Activated naive CD8-positive, alpha-beta T cell (primary cell): Measurements from ENCODE around the gene GTF2A1L.
A peak's percentile ranks its signal among the peaks of the same experiment; 100 is the strongest.

Source experiments
- H3K27ac Mint-ChIP-seq: one replicate; pipeline ENCODE4 v1.8.0; 2021; ENCODE audit warnings: mixed read lengths
- H3K27me3 Mint-ChIP-seq: one replicate; pipeline ENCODE4 v1.8.0; 2021; ENCODE audit warnings: mixed read lengths
- H3K36me3 Mint-ChIP-seq: one replicate; pipeline ENCODE4 v1.8.0; 2021; ENCODE audit warnings: mixed read lengths
- H3K4me1 Mint-ChIP-seq: one replicate; pipeline ENCODE4 v1.8.0; 2021; ENCODE audit warnings: low read depth, mixed read lengths
- H3K4me3 Mint-ChIP-seq: one replicate; pipeline ENCODE4 v1.8.0; 2021; ENCODE audit warnings: mild to moderate bottlenecking, mixed read lengths
- H3K9me3 Mint-ChIP-seq: one replicate; pipeline ENCODE4 v1.8.0; 2021; ENCODE audit warnings: low read depth, mixed read lengths

The GTF2A1L gene

GRCh38 chr2:48617618-48618017 lies at the start of gene GTF2A1L:
TSS of gene GTF2A1L (plus strand) at chr2:48617856. CDS start at chr2:48617875, 19 bp downstream.
- H3K27ac Mint-ChIP-seq = no peak within 1 kb of the TSS
- peaks cover 2% of the 10 kb centered on the region for H3K27me3 Mint-ChIP-seq
- H3K36me3 Mint-ChIP-seq = no peaks in the 10 kb centered on the region
- no peak within 1 kb of the TSS for H3K4me3 Mint-ChIP-seq
- no peaks in the 10 kb centered on the region for H3K9me3 Mint-ChIP-seq
- no peaks in the 10 kb centered on the region for H3K4me1 Mint-ChIP-seq

GRCh38 chr2:48568547-48568946 lies 49.1 kb upstream of the GTF2A1L start:
- Mint-ChIP-seq H3K4me3 (no peak overlapping the region), H3K27ac (peak overlapping the region; percentile 34), H3K36me3 (no peaks in the 10 kb centered on the region), H3K4me1 (peaks cover 2% of the 10 kb centered on the region), H3K9me3 (no peaks in the 10 kb centered on the region), H3K27me3 (no peaks in the 10 kb centered on the region)

- no peak overlapping the region for H3K4me3 Mint-ChIP-seq
- H3K4me1 Mint-ChIP-seq = peaks cover 2% of the 10 kb centered on the region
- H3K27me3 Mint-ChIP-seq = no peaks in the 10 kb centered on the region
- peak overlapping the region; percentile 34 for H3K27ac Mint-ChIP-seq
- no peaks in the 10 kb centered on the region for H3K36me3 Mint-ChIP-seq
- H3K9me3 Mint-ChIP-seq = no peaks in the 10 kb centered on the region
Observed at GRCh38 chr2:48569433-48569832, 48.2 kb upstream of the GTF2A1L start.

- Mint-ChIP-seq H3K9me3 (no peaks in the 10 kb centered on the region), H3K27ac (no peak overlapping the region), H3K27me3 (no peaks in the 10 kb centered on the region), H3K36me3 (no peaks in the 10 kb centered on the region), H3K4me3 (no peak overlapping the region), H3K4me1 (peaks cover 7% of the 10 kb centered on the region)
Observed at GRCh38 chr2:48572816-48573215, 44.8 kb upstream of the GTF2A1L start.

GRCh38 chr2:48574353-48575287 lies 43.0 kb upstream of the GTF2A1L start:
- no peaks in the 10 kb centered on the region for H3K9me3 Mint-ChIP-seq
- H3K27ac Mint-ChIP-seq = no peak overlapping the region
- peaks cover 4% of the 10 kb centered on the region for H3K4me1 Mint-ChIP-seq
- no peaks in the 10 kb centered on the region for H3K27me3 Mint-ChIP-seq
- H3K36me3 Mint-ChIP-seq = no peaks in the 10 kb centered on the region
- H3K4me3 Mint-ChIP-seq = no peak overlapping the region

GRCh38 chr2:48578313-48578712 lies 39.3 kb upstream of the GTF2A1L start:
- Mint-ChIP-seq H3K4me3 (no peak overlapping the region), H3K4me1 (peaks cover 4% of the 10 kb centered on the region), H3K27me3 (no peaks in the 10 kb centered on the region), H3K36me3 (peaks cover 6% of the 10 kb centered on the region), H3K27ac (no peak overlapping the region), H3K9me3 (no peaks in the 10 kb centered on the region)

- peaks cover 3% of the 10 kb centered on the region for H3K4me1 Mint-ChIP-seq
Observed at GRCh38 chr2:48583961-48584360, 33.7 kb upstream of the GTF2A1L start.

GRCh38 chr2:48584551-48584950 lies 33.1 kb upstream of the GTF2A1L start:
- no peaks in the 10 kb centered on the region for H3K9me3 Mint-ChIP-seq
- H3K27me3 Mint-ChIP-seq = no peaks in the 10 kb centered on the region
- no peak overlapping the region for H3K27ac Mint-ChIP-seq
- H3K36me3 Mint-ChIP-seq = peaks cover 6% of the 10 kb centered on the region
- H3K4me3 Mint-ChIP-seq = no peak overlapping the region
- peaks cover 3% of the 10 kb centered on the region for H3K4me1 Mint-ChIP-seq

More at GRCh38 chr2:48583961-48584360, 33.7 kb upstream of the GTF2A1L start:
- H3K4me3 Mint-ChIP-seq = no peak overlapping the region
- H3K9me3 Mint-ChIP-seq = no peaks in the 10 kb centered on the region
- H3K27me3 Mint-ChIP-seq = no peaks in the 10 kb centered on the region
- H3K27ac Mint-ChIP-seq = no peak overlapping the region
- peaks cover 6% of the 10 kb centered on the region for H3K36me3 Mint-ChIP-seq

- peaks cover 3% of the 10 kb centered on the region for H3K4me1 Mint-ChIP-seq
- no peaks in the 10 kb centered on the region for H3K9me3 Mint-ChIP-seq
- no peak overlapping the region for H3K27ac Mint-ChIP-seq
- H3K27me3 Mint-ChIP-seq = no peaks in the 10 kb centered on the region
- no peaks in the 10 kb centered on the region for H3K36me3 Mint-ChIP-seq
- no peak overlapping the region for H3K4me3 Mint-ChIP-seq
Observed at GRCh38 chr2:48586433-48586832, 31.2 kb upstream of the GTF2A1L start.

GRCh38 chr2:48587560-48587959 lies 30.1 kb upstream of the GTF2A1L start:
- Mint-ChIP-seq H3K4me1 (peaks cover 3% of the 10 kb centered on the region), H3K27ac (no peak overlapping the region), H3K27me3 (no peaks in the 10 kb centered on the region), H3K4me3 (no peak overlapping the region), H3K9me3 (no peaks in the 10 kb centered on the region), H3K36me3 (no peaks in the 10 kb centered on the region)

- Mint-ChIP-seq H3K9me3 (no peaks in the 10 kb centered on the region), H3K27me3 (no peaks in the 10 kb centered on the region), H3K36me3 (no peaks in the 10 kb centered on the region), H3K4me1 (peaks cover 3% of the 10 kb centered on the region), H3K4me3 (no peak overlapping the region), H3K27ac (no peak overlapping the region)
Observed at GRCh38 chr2:48587961-48588360, 29.7 kb upstream of the GTF2A1L start.

- no peaks in the 10 kb centered on the region for H3K36me3 Mint-ChIP-seq
- H3K4me1 Mint-ChIP-seq = peaks cover 3% of the 10 kb centered on the region
- no peak overlapping the region for H3K4me3 Mint-ChIP-seq
- H3K27me3 Mint-ChIP-seq = no peaks in the 10 kb centered on the region
- no peaks in the 10 kb centered on the region for H3K9me3 Mint-ChIP-seq
- no peak overlapping the region for H3K27ac Mint-ChIP-seq
Observed at GRCh38 chr2:48588745-48589144, 28.9 kb upstream of the GTF2A1L start.

GRCh38 chr2:48589170-48589767 lies 28.4 kb upstream of the GTF2A1L start:
- Mint-ChIP-seq H3K36me3 (no peaks in the 10 kb centered on the region), H3K27me3 (no peaks in the 10 kb centered on the region), H3K4me3 (no peak overlapping the region), H3K9me3 (no peaks in the 10 kb centered on the region), H3K27ac (no peak overlapping the region), H3K4me1 (peaks cover 3% of the 10 kb centered on the region)

GRCh38 chr2:48590017-48590416 lies 27.6 kb upstream of the GTF2A1L start:
- no peaks in the 10 kb centered on the region for H3K36me3 Mint-ChIP-seq
- no peak overlapping the region for H3K27ac Mint-ChIP-seq
- no peaks in the 10 kb centered on the region for H3K9me3 Mint-ChIP-seq
- H3K4me1 Mint-ChIP-seq = peaks cover 3% of the 10 kb centered on the region
- H3K4me3 Mint-ChIP-seq = no peak overlapping the region
- H3K27me3 Mint-ChIP-seq = no peaks in the 10 kb centered on the region

GRCh38 chr2:48592067-48592466 lies 25.6 kb upstream of the GTF2A1L start:
- Mint-ChIP-seq H3K36me3 (peaks cover 2% of the 10 kb centered on the region), H3K4me1 (no peaks in the 10 kb centered on the region), H3K9me3 (no peaks in the 10 kb centered on the region), H3K4me3 (no peak overlapping the region), H3K27me3 (no peaks in the 10 kb centered on the region), H3K27ac (no peak overlapping the region)
